OCI-LY1 (cell line): ENCODE measurements around the gene LRRN4.

ENCODE experiments used
- EZH2 ChIP-seq: fragments of 200-600 bp; sonication (generic), shearing (Covaris generic); IDR thresholded peaks from 2 replicates; pipeline ENCODE4 v1.8.0; 2017; ENCODE audit warnings: borderline replicate concordance, mixed run types, mild to moderate bottlenecking, antibody characterized with exemption, low read length, moderate library complexity, mixed read lengths
- TF ChIP-seq, protein P1 (sequence below): fragments of 200-600 bp; sonication (generic), shearing (Covaris generic); IDR thresholded peaks from 2 replicates; pipeline ENCODE4 v1.5.1; 2017; ENCODE audit warnings: mild to moderate bottlenecking, antibody characterized with exemption, low read length, moderate library complexity, mixed read lengths

DNA sequence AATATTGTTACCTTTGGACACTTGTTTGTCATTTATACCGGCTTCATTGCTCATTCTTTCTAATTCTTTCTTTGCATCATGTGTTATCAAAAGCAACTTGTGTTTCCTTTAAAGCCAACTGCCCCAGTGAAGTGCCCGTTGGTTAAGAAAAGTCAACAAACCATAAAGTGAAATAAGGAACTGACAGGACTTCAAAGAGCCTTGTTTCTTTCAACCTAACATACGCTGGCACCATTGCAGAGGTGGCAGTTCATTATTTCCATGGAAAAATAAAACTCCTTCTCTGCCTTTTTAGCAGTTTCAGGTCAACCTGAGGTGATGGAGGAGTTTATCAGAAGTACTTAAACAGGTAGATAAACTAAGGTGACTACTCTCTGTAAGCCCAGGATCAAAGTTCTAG is 40.2 kb upstream of the LRRN4 start:
- TF ChIP-seq, protein P1, sequence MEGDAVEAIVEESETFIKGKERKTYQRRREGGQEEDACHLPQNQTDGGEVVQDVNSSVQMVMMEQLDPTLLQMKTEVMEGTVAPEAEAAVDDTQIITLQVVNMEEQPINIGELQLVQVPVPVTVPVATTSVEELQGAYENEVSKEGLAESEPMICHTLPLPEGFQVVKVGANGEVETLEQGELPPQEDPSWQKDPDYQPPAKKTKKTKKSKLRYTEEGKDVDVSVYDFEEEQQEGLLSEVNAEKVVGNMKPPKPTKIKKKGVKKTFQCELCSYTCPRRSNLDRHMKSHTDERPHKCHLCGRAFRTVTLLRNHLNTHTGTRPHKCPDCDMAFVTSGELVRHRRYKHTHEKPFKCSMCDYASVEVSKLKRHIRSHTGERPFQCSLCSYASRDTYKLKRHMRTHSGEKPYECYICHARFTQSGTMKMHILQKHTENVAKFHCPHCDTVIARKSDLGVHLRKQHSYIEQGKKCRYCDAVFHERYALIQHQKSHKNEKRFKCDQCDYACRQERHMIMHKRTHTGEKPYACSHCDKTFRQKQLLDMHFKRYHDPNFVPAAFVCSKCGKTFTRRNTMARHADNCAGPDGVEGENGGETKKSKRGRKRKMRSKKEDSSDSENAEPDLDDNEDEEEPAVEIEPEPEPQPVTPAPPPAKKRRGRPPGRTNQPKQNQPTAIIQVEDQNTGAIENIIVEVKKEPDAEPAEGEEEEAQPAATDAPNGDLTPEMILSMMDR = no peak
- no peak for TF ChIP-seq EZH2
